ENCODE data around the gene GALNT17.
A peak's percentile ranks its signal among the peaks of the same experiment; 100 is the strongest.

Gene GALNT17

DNA sequence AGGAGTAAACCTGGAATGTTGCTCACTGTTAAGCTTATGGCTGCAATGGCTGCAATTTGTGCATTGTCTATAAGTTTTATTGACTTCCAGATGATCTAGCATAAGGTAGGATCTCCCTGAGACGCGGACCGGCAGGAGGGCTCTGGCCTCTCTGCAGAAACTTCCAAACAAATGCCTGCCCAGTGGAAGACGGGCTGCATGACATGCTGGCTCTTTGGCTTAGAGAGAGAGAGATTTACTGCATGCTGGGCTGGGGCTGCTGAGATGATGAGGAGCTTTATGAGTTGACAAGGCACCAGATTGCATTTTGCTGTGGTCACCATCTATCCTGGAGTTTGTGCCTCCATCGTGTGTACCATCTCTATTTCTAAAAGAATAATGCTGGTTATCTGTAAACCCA lies 193.2 kb downstream of the GALNT17 start:
- no peak for DNase-seq
- H3K4me1 Mint-ChIP-seq: peaks cover 45% of the 10 kb centered on the region
- peak overlapping the region; percentile 69 for H3K27ac Mint-ChIP-seq
- H3K4me3 Mint-ChIP-seq: no peak overlapping the region
- H3K36me3 Mint-ChIP-seq (ENCODE audit: low read depth): no peaks in the 10 kb centered on the region
- H3K9me3 Mint-ChIP-seq: peaks cover 17% of the 10 kb centered on the region
- TF ChIP-seq CTCF (IDR thresholded peaks at IDR 0.05): no peak
- peaks cover 5% of the 10 kb centered on the region for H3K27me3 Mint-ChIP-seq (ENCODE audit: low read depth, poor library complexity)

GRCh38 chr7:71326595-71326994 lies 194.7 kb downstream of the GALNT17 start:
- no peak for TF ChIP-seq CTCF (IDR thresholded peaks at IDR 0.05)
- H3K4me3 Mint-ChIP-seq: no peak overlapping the region
- H3K27me3 Mint-ChIP-seq (ENCODE audit: low read depth, poor library complexity): peaks cover 5% of the 10 kb centered on the region
- H3K36me3 Mint-ChIP-seq (ENCODE audit: low read depth): no peaks in the 10 kb centered on the region
- peaks cover 17% of the 10 kb centered on the region for H3K9me3 Mint-ChIP-seq
- peaks cover 45% of the 10 kb centered on the region for H3K4me1 Mint-ChIP-seq
- no peak overlapping the region for H3K27ac Mint-ChIP-seq
- no peak for DNase-seq

DNA sequence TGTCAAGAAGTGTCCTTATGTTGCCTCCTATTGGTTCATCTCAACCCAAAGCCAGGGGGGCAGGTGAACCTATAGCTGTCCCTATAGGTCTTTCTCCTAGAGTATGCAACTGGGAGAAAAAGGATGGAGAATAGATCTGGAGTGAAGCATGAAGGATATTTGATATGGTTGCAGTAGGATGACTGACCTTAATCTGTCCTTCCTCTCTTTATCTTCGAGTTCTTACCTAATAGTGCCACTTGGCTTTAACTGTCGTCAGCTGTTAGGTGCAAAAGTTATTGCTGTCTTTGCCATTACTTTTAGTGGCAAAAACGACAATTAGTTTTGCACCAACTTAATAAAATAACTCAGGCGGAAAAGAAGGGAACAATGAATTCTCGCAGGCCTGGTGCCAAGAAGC lies 196.0 kb downstream of the GALNT17 start:
- H3K36me3 Mint-ChIP-seq (ENCODE audit: low read depth): no peaks in the 10 kb centered on the region
- TF ChIP-seq CTCF (IDR thresholded peaks at IDR 0.05): no peak
- H3K27me3 Mint-ChIP-seq (ENCODE audit: low read depth, poor library complexity): peaks cover 5% of the 10 kb centered on the region
- no peak overlapping the region for H3K27ac Mint-ChIP-seq
- H3K9me3 Mint-ChIP-seq: peaks cover 14% of the 10 kb centered on the region
- H3K4me3 Mint-ChIP-seq: no peak overlapping the region
- no peak for DNase-seq
- peaks cover 45% of the 10 kb centered on the region for H3K4me1 Mint-ChIP-seq

DNA sequence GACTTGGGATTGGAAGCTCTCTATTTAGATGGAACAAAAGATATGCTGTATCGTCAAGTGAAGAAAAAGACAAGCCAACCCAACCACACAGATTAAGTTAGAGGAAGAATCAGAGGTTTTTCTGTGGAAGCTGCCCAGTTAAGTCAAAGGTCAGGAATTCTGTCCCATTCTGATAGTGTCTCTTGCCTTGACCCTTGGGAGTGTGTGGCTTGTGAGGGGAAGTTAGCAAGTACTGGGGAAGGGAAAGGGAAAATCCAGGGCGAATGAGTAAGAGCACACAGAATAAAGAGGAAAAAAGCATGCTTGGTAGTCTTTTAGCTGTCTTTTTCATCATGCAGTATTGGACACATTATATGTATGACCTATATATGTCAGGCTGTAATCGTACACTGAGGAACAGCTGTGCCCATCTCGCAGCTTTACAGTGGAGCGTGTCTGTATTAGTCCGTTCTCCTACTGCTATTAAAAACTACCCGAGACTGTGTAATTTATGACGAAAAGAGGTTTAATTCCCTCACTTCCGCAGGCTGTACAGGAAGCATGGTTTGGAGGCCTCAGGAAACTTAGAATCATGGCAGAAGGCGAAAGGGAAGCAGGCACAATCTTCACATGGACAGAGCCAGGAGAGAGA lies 197.2 kb downstream of the GALNT17 start:
- DNase-seq: no peak
- no peak for TF ChIP-seq CTCF (IDR thresholded peaks at IDR 0.05)
- H3K27ac Mint-ChIP-seq: peak overlapping the region; percentile 22
- no peaks in the 10 kb centered on the region for H3K36me3 Mint-ChIP-seq (ENCODE audit: low read depth)
- peaks cover 13% of the 10 kb centered on the region for H3K9me3 Mint-ChIP-seq
- peak overlapping the region; percentile 7 for H3K4me3 Mint-ChIP-seq
- H3K27me3 Mint-ChIP-seq (ENCODE audit: low read depth, poor library complexity): peaks cover 5% of the 10 kb centered on the region
- H3K4me1 Mint-ChIP-seq: peaks cover 44% of the 10 kb centered on the region

GRCh38 chr7:71332207-71332606 lies 200.3 kb downstream of the GALNT17 start:
- Mint-ChIP-seq H3K27ac (no peak overlapping the region), H3K27me3 (ENCODE audit: low read depth, poor library complexity) (no peaks in the 10 kb centered on the region), H3K4me1 (peaks cover 36% of the 10 kb centered on the region), H3K9me3 (peaks cover 12% of the 10 kb centered on the region), H3K36me3 (ENCODE audit: low read depth) (no peaks in the 10 kb centered on the region), H3K4me3 (no peak overlapping the region)
- TF ChIP-seq CTCF (IDR thresholded peaks at IDR 0.05): no peak
- DNase-seq: no peak

DNA sequence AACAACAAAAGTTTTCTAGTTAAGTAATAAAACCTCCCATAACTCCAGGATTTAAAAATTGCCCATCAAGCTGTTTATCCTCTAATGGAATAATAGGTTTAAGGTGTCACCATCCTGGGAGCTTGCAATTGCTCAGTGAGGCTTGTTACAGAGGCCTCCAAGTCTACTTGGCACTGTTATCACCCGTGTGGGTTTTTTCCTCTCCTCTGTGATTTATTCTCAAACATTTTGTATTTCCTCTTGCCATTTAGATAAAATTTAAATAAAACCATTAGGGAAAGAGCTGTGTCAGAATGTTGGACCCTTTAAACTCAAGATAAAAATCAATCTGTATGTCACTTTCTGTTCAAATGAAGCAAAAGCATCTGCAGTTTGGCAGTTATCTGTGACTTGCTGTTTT lies 202.6 kb downstream of the GALNT17 start:
- H3K9me3 Mint-ChIP-seq: peaks cover 3% of the 10 kb centered on the region
- no peak for TF ChIP-seq CTCF (IDR thresholded peaks at IDR 0.05)
- peaks cover 13% of the 10 kb centered on the region for H3K4me1 Mint-ChIP-seq

More for the DNA sequence above, 202.6 kb downstream of the GALNT17 start:
- Mint-ChIP-seq H3K4me3 (no peak overlapping the region), H3K27me3 (ENCODE audit: low read depth, poor library complexity) (peaks cover 3% of the 10 kb centered on the region), H3K36me3 (ENCODE audit: low read depth) (no peaks in the 10 kb centered on the region), H3K27ac (no peak overlapping the region)
- DNase-seq: no peak
